HG02571 (cell line): Measurements from ENCODE around the gene GPR171.
"Not testable (repeated sequence)": the region's sequence is repeated elsewhere in the genome, so short reads cannot be mapped to it uniquely, and the experiment has no call there.

ENCODE experiments used
- ATAC-seq: cut with Tn5 transposase; IDR thresholded peaks from one replicate; pipeline ENCODE4 v1.9.1; 2021; ENCODE audit warnings: mild to moderate bottlenecking, moderate library complexity; ENCODE audit not compliant: unreplicated experiment

The GPR171 gene, protein sequence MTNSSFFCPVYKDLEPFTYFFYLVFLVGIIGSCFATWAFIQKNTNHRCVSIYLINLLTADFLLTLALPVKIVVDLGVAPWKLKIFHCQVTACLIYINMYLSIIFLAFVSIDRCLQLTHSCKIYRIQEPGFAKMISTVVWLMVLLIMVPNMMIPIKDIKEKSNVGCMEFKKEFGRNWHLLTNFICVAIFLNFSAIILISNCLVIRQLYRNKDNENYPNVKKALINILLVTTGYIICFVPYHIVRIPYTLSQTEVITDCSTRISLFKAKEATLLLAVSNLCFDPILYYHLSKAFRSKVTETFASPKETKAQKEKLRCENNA

DNA sequence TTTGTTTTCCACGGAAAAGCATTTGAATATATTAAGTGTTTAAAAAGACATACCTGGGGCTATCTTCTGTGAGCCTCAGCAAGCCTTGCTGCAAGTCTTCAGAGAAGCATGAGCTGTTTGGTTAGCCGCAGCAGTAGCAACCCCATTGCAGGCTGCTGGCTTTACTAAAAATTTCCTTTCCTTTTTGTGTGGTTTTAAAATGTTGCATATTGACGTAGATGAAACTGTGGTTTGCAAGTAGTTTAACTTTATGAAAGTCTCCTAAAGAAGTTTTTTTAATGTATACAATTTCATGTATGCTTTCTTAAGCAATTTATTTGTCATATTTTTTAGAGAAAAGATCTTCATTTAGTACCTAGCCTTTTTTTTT lies at the start of gene GPR171:
Gene GPR171 (minus strand): TSS at position 166 of the 370 bp plus-strand sequence. CDS start 3,830 bp downstream, outside the sequence.
- ATAC-seq = peak; percentile 87

DNA sequence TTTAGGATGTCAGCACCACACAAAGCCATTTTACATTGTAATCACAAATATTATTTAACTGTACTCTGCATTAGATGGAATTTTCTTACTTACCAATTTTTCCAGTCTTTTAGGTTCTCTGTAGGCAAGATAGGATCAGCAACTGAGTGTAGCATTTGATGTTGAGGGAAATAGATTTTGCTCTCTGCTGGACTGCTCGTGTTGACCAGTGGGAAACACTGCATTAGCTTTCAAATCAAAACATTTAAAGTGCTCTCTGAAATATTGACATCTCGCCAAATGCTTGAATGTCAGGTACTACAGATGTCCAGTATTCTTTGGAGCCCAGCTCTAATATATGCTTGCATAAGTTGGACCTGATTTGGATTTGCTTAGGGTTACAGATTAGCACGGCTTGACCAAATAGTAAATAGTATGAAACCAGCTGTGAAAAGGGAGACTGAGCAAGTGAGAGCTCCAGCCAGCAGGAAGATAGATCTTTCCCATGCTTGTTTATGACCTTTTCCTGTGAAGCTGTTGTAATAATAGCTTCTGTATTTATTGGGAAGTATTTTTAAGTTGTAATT lies 45.8 kb upstream of the GPR171 start:
- ATAC-seq = no peak

DNA sequence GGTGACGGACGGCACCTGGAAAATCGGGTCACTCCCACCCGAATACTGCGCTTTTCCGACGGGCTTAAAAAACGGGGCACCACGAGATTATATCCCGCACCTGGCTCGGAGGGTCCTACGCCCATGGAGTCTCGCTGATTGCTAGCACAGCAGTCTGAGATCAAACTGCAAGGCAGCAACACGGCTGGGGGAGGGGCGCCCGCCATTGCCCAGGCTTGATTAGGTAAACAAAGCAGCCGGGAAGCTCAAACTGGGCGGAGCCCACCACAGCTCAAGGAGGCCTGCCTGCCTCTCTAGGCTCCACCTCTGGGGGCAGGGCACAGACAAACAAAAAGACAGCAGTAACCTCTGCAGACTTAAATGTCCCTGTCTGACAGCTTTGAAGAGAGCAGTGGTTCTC lies 39.0 kb upstream of the GPR171 start:
- ATAC-seq = not testable (repeated sequence)

DNA sequence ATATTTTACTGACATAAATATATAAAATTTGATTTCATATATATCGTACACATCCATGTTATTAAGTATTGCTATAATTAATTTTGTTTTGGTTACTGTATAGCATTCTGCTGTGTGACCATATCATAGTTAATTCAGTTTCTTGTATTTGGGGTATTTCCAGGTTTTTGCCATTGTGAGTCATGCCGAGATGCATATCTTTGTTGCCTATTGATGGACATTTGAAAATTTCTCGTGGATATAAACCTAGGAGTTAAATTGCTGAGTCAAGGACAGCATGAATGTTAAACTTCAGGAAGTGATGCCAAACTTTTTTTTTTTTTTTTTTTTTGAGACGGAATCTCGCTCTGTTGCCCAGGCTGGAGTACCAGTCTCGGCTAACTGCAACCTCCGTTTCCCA lies 33.7 kb upstream of the GPR171 start:
- no peak for ATAC-seq

DNA sequence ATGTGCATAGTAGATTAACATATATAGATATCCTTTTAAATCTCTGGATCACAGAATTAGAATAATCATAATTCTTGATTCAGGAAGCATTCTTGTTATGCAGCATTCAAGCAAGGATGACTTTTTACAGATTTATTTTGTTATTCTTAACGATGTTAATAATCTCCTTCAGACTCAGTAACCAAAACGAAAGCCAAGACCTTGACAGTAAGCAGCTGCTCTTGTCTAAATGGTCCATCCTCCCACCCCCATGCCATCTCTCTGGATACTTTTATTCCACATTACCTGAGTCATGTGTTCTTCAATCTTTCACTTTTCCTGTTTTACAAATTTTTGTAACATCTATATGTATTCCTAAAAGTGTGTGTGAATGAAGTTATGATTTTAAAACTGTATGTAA lies 33.3 kb upstream of the GPR171 start:
- ATAC-seq = no peak

DNA sequence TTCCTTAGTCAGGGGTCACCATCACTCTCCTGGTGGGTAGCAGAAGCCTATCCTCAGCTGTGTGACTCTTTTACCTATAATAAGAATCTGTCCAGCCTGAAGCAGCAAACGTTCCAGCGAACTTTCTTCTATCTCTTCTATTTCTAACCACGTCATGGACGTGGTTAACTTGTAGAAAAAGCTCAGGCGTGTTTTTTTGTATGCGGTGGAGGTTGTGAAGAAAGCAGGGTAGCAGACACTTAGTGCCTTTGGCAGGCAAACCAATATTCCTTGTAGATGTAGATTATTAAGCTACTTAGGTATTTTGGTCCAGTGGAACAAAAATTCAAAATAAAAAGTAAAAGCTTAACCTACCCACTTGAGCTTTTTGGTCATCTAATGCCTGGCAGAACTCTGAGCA lies 31.8 kb upstream of the GPR171 start:
- no peak for ATAC-seq

DNA sequence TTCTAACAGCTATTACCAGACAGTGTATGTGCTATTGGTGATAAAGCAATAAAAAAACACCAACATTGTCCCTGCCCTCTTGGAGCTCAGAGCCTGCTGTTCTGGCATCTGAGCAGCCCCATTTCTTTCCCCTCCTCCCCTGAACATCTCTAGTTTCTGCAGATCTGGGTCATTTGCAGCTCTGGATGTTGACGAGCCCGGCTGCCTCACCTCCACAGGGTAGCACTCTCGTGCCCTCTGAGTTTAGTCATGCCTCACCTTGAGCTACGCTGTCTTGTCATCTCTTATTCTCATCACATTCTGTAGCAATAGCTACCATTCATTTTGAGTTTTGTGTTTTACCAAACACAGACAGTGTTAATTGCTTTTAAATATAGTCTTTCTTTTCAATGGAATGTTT lies 30.0 kb upstream of the GPR171 start:
- ATAC-seq = no peak

DNA sequence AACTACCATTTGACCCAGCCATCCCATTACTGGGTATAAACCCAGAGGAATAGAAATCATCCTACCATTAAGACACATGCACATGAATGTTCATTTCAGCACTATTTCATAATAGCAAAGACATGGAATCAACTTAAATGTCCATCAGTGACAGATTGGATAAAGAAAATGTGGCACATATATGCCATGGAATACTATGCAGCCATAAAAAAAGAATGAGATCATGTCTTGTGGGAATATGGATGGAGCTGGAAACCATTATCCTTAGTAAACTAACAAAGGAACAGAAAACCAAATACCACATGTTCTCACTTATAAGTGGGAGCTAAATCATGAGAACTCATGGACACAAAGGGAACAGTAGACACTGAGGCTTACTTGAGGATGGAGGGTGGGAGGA lies 29.4 kb upstream of the GPR171 start:
- ATAC-seq = not testable (repeated sequence)

DNA sequence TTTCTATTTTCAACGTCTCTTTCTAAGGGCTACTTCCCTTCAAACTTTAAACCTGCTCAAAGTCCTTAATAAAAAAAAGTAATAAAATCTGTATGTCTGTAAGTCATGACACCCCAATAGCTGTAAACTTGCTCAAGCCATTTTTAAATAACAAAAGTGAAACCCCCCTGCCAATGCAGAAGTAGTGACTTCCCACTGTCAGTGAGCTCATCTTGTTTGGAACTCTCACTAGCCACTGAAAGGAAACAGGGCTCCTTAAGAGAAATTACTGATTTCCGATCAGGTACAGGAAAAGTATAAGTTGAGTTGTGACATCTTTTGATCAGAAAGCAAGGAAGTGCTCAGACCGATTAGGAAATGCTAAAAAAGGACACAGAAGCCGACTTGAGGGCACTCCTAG lies 27.6 kb upstream of the GPR171 start:
- ATAC-seq = peak; percentile 60

DNA sequence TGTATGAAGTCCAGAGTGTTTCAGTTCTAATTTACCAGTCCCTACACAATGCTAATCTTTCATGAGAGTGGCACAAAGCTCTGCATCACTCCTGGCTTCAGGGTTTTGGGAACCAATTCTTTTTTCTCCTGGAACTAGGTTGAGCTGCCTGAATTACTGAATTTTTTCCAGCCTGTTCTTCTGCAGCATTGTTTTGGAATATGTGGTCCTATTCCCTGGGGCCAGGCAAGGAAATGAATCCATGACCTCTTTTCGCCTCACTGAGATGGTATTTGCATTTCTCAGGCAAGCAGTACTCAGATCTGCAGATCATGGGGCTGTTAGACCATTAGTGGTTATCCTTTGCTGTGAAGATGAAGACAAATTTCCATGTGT lies 25.6 kb upstream of the GPR171 start:
- peak; percentile 11 for ATAC-seq

DNA sequence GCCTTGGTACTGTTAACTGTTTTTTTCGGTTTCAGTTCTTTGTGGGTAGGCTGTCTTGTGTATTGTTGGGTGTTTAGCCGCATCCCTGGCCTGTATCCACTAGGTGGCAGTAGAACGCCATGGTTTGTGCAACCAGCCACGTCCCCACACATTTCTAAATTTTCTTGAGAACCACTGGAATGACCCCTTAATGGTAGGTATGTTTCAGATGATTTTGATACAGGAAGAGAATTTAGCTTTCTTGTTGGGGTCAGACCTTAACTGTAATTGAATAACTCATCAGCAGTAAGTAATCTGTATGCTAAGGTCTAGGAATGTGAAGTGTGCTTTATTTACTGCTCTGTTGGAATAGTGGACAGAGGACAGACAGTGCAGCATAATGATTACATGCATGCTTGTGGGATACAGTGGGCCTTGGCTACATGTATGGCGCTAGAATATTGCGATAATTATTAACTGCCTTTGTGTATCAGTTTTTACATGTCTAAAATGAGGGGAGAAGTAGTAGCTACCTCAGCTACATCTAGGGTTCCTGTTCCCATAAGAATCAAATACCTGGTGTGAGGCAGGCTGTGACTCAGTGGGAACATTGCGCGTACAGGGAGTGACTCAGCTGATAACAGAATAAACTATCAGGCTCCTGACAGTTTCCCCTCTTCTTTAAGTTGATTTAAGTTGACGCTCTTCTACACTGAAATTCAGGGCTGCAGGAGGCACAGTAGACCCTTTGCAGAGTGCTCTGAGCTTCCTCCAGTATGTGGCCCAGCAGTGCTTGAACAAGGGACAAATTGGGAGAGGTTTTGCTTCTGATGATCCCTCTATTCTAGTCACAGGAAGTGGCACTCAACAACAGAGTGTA lies 25.0 kb upstream of the GPR171 start:
- peak; percentile 80 for ATAC-seq

DNA sequence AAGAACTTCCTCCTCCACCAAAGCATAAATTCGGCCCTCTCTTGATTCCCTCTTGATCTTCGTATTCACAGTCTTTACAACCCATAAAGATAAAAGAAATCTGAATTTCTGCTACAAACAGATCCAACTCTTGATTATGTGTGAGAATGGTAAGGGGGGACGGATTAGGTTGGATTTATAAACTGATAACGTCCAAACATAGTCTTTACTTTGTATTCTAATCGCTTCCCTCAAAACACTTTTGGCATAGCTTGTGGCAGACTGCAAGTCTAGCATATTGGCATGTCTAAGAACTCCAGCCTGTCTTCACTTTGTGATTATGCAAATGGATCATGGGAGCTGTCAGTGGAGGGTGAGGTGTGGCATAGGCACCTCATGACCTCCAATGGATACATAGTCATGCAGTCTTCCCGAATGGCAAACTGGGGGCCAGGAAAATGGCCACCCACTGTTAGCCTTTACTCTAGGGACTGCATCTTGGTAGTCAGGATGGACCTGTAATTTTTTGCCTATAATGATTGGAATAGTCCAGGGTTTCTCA lies 24.3 kb upstream of the GPR171 start:
- ATAC-seq = peak; percentile 32

DNA sequence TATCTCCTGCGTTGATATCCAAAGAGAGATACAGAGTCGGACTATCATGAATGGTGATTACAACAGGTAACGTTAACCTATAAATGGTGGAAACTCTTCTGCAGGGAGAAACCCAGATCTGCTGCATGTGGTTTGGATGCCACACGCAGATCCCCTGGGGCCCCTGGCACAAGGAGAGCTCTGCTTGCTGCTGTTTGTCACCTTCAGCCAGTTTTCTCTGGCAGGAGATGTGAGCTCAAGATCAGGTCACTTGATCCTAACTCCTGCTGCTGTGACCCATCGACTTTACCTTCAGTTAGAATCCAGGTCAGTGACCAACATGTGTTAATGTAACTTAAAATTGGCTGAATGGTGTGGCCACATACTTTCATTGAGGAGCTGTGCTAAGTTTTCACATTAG lies 23.8 kb upstream of the GPR171 start:
- no peak for ATAC-seq

DNA sequence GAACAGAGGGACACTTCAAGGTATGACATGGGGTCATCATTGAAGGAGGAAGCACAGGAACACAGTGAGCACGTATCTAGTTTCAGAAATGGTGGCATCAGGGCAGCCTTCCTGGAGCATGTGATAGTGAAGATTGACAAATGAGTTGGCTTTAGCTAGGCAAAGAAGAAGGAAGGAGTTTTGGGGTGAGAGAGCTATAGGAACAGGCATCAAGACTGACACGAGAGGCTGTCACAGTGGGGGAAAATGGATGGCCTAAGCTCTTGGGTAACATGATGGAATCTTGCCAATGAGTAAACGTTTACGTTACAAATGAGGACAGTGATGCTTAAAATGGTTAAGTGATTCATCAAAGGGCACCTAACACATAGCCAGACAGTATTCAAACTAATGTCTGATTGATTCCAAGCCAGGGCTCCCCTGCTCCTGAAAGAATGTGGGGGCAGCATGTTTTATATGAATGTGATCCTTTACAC lies 23.1 kb upstream of the GPR171 start:
- ATAC-seq = no peak

DNA sequence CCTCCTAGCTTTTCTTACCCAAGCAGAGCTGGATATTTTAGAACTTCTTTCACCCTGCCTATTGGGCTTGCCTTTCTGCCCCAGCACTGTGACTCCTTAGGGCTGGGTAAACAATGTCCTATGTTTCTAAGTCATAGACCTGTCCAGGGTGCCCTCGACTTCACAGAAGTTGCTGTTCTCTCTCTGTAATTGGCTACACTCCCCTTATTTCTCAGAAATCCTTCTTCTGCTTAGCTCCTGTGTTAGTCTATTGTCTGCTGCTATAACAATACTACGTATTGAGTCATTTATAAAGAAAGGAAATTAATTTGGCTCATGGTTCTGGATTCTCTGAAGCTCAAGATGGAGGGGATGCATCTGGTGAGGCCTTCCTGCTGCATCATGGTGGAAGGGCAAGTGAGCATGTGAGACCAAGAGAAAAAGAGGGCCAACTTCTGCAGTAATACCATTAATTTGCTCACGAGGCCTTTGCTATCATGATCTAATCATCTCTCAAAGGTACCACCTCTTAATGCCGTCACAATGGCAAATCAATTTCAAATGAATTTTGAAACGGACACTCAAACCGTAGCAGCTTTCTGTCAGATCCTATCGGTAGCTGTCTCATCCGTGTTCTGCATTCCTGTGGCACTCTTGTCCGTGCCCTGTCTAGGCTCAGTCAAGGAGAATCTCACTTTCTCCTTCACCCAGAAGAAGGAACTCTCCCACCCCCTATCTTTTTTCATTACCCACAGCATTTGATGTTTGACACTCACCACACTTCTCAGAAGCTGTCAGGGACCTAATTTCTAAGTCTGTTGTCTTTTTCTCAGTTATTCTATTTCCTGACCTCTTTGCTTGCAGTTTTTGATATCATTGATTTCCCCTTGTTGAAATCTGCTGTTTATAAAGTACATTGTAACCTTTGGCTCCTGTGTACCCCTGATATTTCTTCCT lies 22.3 kb upstream of the GPR171 start:
- ATAC-seq = no peak

DNA sequence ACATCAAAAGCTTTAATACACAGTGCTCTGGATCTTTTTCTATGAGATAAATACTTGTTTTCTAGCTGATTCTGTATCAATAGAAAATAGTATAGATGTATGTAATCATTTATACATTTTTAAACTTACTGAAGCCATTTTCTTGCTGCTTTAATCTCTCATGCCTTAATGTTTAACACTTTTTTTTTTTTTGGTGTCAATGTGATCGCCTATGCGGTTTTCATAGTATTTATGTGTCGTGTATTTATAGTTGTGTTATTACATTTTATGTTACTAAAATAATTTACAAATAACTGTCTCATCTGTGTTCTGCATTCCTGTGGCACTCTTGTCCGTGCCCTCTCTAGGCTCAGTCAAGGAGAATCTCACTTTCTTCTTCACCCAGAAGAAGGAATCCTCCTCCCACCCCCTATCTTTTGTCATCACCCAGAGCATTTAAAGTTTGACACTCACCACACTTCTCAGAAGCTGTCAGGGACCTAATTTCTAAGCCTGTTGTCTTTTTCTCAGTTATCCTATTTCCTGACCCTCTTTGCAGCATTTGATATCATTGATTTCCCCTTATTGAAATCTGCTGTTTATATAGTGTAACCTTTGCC lies 21.4 kb upstream of the GPR171 start:
- no peak for ATAC-seq

DNA sequence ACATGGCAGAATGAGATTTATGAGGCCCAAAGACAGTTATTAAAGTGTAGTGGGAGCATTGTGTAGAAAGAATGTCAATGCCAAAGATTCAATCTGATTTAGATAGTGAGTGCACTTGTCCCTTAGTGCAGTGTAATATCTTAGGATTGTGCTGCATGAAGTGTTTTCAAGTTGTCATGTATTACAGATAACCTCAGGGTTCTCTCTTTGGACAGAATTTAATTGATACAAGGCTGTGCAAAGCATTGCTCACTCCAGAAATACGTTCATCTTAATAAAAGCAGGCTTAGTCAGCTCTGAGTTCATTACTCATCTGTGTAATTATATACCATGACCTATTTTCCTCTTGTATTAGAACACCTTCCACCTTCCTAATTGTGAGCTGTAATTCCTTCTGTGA lies 16.0 kb upstream of the GPR171 start:
- no peak for ATAC-seq

DNA sequence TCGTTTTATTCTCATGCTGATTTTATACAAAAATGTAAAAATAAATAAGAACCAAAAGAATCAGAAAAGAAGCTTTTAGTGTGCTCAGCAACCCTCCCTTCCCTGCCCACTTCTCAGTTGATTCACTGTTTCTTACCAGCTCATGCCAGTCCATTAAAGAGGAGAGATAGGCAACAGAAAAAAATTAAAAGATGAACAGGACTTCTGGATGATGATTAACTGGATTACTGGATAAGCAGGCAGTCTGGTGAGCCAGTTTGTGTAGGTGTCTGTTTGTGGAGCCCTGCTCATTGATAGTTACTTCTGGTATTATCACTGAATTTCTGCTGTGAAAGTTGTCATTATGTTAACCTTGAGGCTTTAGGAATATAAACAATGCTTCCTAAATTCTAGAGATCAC lies 15.1 kb upstream of the GPR171 start:
- no peak for ATAC-seq

DNA sequence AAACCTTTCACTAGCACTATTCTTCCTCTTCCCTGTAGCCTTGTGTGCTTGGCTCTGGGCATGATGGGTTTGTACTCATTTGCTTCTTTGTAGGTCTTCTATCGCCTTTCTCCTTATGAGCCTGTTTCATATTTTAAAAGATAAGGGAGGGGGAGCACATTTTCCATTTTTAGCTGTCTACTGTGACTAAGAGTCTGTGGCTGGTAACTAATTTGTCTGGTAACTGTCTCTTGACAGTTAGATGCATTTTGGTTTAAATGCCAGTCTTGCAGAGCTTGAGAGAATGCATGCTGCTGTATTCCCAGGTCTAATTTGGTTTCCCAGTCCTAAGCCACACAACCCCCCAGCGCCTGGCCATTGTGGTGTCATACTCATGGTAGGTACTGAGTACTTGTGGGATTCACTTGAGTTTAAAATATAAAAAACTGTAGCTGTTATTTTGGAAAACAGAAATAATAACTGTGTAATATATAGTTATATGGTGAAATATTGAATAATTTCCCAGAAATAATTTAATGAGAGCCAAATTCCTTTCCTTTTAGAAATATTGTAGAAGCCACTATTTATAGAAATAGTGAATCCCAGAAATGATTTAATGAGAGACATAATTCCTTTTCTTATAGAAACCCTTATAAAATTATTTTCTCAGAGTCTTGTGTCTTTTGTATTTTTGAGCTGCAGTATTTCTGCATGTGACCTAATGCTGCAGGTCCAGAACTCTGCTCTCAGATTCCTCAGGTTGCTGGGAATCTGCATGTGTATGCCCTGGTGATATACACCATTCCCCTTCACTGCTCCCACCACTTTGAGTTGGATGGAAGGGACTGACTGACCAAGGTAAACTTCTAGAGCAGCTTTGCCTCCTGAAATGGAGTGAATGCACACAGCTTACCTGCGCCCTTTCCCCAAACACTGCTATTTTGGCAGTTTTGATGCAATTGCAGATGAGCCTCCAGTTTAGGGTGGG lies 13.9 kb upstream of the GPR171 start:
- no peak for ATAC-seq
